Trophoblast cell (in vitro differentiated cells and primary cell): ENCODE measurements around the gene PDGFRB.

Experiments
- DNase-seq, 2 donors: peaks; one replicate each; pipeline ENCODE4 v3.0.0-alpha.2; 2016
- H2AFZ ChIP-seq: 2 replicates; pipeline ENCODE4 v1.6.1; 2013; ENCODE audit warnings: low read length, moderate library complexity, mild to moderate bottlenecking; ENCODE audit not compliant: insufficient read depth, poor library complexity
- H2AK5ac ChIP-seq: 2 replicates; pipeline ENCODE4 v1.6.1; 2013; ENCODE audit warnings: mild to moderate bottlenecking, low read length
- H2BK120ac ChIP-seq: 2 replicates; pipeline ENCODE4 v1.6.1; 2013; ENCODE audit warnings: low read length, mild to moderate bottlenecking, moderate library complexity; ENCODE audit not compliant: insufficient read depth, poor library complexity
- H2BK12ac ChIP-seq: 2 replicates; pipeline ENCODE4 v1.6.1; 2013; ENCODE audit warnings: mild to moderate bottlenecking, low read length, moderate library complexity
- H2BK5ac ChIP-seq: 2 replicates; pipeline ENCODE4 v1.6.1; 2013; ENCODE audit warnings: low read length, low read depth, moderate library complexity, mild to moderate bottlenecking; ENCODE audit not compliant: poor library complexity
- H3K14ac ChIP-seq: 2 replicates; pipeline ENCODE4 v1.6.1; 2013; ENCODE audit warnings: mild to moderate bottlenecking, low read length
- H3K18ac ChIP-seq: 2 replicates; pipeline ENCODE4 v1.6.1; 2013; ENCODE audit warnings: mild to moderate bottlenecking, low read length
- H3K23ac ChIP-seq: 2 replicates; pipeline ENCODE4 v1.6.1; 2013; ENCODE audit warnings: low read length
- H3K27ac ChIP-seq: 2 replicates; pipeline ENCODE4 v1.5.1; 2013; ENCODE audit warnings: low read depth, mild to moderate bottlenecking, inconsistent platforms, low read length, moderate library complexity
- H3K27me3 ChIP-seq: 2 replicates; pipeline ENCODE4 v1.6.1; 2013; ENCODE audit warnings: inconsistent platforms, mild to moderate bottlenecking, low read length, moderate library complexity; ENCODE audit not compliant: insufficient read depth
- H3K36me3 ChIP-seq, 2 experiments: 1 replicate in 1 of 2; 2 replicates in 1 of 2; pipeline ENCODE4 v1.6.1; 2013; ENCODE audit warnings: low read length in 2 of 2, mild to moderate bottlenecking in 2 of 2, moderate library complexity in 1 of 2; ENCODE audit not compliant: insufficient read depth in 2 of 2, control insufficient read depth in 1 of 2
- H3K4ac ChIP-seq: 2 replicates; pipeline ENCODE4 v1.6.1; 2013; ENCODE audit warnings: low read depth, mild to moderate bottlenecking, low read length, moderate library complexity
- H3K4me1 ChIP-seq, 2 experiments: 1 replicate in 1 of 2; 2 replicates in 1 of 2; pipeline ENCODE4 v1.6.1; 2013; ENCODE audit warnings: low read length in 2 of 2, mild to moderate bottlenecking in 2 of 2, moderate library complexity in 1 of 2; ENCODE audit not compliant: insufficient read depth in 2 of 2, control insufficient read depth in 1 of 2
- H3K4me2 ChIP-seq: 2 replicates; pipeline ENCODE4 v1.6.1; 2013; ENCODE audit warnings: inconsistent platforms, mild to moderate bottlenecking, low read length, moderate library complexity
- H3K4me3 ChIP-seq: 2 replicates; pipeline ENCODE4 v1.5.1; 2013; ENCODE audit warnings: mild to moderate bottlenecking, low read depth, low read length, inconsistent platforms
- H3K79me1 ChIP-seq: one replicate; pipeline ENCODE4 v1.6.1; 2013; ENCODE audit warnings: low read length
- H3K79me2 ChIP-seq: 2 replicates; pipeline ENCODE4 v1.6.1; 2013; ENCODE audit warnings: low read length, mild to moderate bottlenecking; ENCODE audit not compliant: control insufficient read depth, insufficient read depth, poor library complexity
- H3K9ac ChIP-seq: 2 replicates; pipeline ENCODE4 v1.6.1; 2013; ENCODE audit warnings: mild to moderate bottlenecking, low read length
- H3K9me3 ChIP-seq: 2 replicates; pipeline ENCODE4 v1.6.1; 2013; ENCODE audit warnings: low read depth, mild to moderate bottlenecking, control low read depth, inconsistent platforms, low read length; ENCODE audit not compliant: insufficient read depth
- H4K12ac ChIP-seq: 2 replicates; pipeline ENCODE4 v1.6.1; 2013; ENCODE audit warnings: low read depth, mild to moderate bottlenecking, low read length, moderate library complexity
- H4K8ac ChIP-seq: 2 replicates; pipeline ENCODE4 v1.6.1; 2013; ENCODE audit warnings: low read depth, mild to moderate bottlenecking, low read length, moderate library complexity
- H4K91ac ChIP-seq: one replicate; pipeline ENCODE4 v1.6.1; 2013; ENCODE audit warnings: low read depth, mild to moderate bottlenecking, low read length, moderate library complexity
- WGBS: extraction: QIAGEN DNeasy Blood & Tissue Kit; methylation state at CpG from one replicate; pipeline ENCODE4 v1.1.7; 2013; ENCODE audit warnings: missing lambda C conversion rate; ENCODE audit not compliant: insufficient read length, insufficient coverage; ENCODE audit errors: extremely low coverage; 5-methylcytosine and 5-hydroxymethylcytosine counted together

Gene PDGFRB

GRCh38 chr5:150068472-150068871 lies 87.2 kb downstream of the PDGFRB start:
- Histone ChIP-seq H3K4me1 (peaks cover 0 to 5% of the 10 kb centered on the region in 2 experiments), H3K4me2 (no peak overlapping the region), H4K8ac (no peak overlapping the region), H2BK5ac (no peak overlapping the region), H3K9ac (no peak overlapping the region), H3K4ac (no peak overlapping the region), H2AFZ (no peak overlapping the region), H4K12ac (no peak overlapping the region), H3K27ac (no peak overlapping the region), H3K79me2 (no peaks in the 10 kb centered on the region), H3K18ac (no peak overlapping the region), H2BK120ac (no peak overlapping the region), H2AK5ac (no peak overlapping the region), H4K91ac (no peak overlapping the region), H2BK12ac (no peak overlapping the region), H3K23ac (no peak overlapping the region), H3K14ac (no peak overlapping the region), H3K79me1 (no peaks in the 10 kb centered on the region), H3K27me3 (no peaks in the 10 kb centered on the region), H3K9me3 (peaks cover 2% of the 10 kb centered on the region), H3K36me3 (peaks cover 40 to 42% of the 10 kb centered on the region in 2 experiments), H3K4me3 (no peak overlapping the region)
- no CpG with 5 or more reads among the region's 4 CpGs for WGBS
- DNase-seq = no peak

- H3K27ac ChIP-seq = no peak overlapping the region
- H3K18ac ChIP-seq = no peak overlapping the region
- H4K8ac ChIP-seq = no peak overlapping the region
- no peak overlapping the region for H2BK12ac ChIP-seq
- H3K9ac ChIP-seq = no peak overlapping the region
- H3K36me3 ChIP-seq = peaks cover 38 to 39% of the 10 kb centered on the region in 2 experiments
- H3K4me1 ChIP-seq = peaks cover 0 to 5% of the 10 kb centered on the region in 2 experiments
- no peak overlapping the region for H2AK5ac ChIP-seq
- no peak overlapping the region for H2AFZ ChIP-seq
- WGBS = no CpG with 5 or more reads among the region's 6 CpGs
- no peak overlapping the region for H3K14ac ChIP-seq
- no peak overlapping the region for H2BK5ac ChIP-seq
- H3K79me1 ChIP-seq = no peaks in the 10 kb centered on the region
- DNase-seq = no peak
- H4K91ac ChIP-seq = no peak overlapping the region
- H3K79me2 ChIP-seq = no peaks in the 10 kb centered on the region
- no peak overlapping the region for H3K4me3 ChIP-seq
- H4K12ac ChIP-seq = no peak overlapping the region
- peaks cover 2% of the 10 kb centered on the region for H3K9me3 ChIP-seq
- no peaks in the 10 kb centered on the region for H3K27me3 ChIP-seq
- no peak overlapping the region for H3K4me2 ChIP-seq
- no peak overlapping the region for H3K4ac ChIP-seq
- no peak overlapping the region for H2BK120ac ChIP-seq
- no peak overlapping the region for H3K23ac ChIP-seq
Measured at GRCh38 chr5:150068071-150068470, 87.6 kb downstream of the PDGFRB start.

- Histone ChIP-seq H3K9ac (no peak overlapping the region), H3K79me2 (no peaks in the 10 kb centered on the region), H2BK120ac (no peak overlapping the region), H3K14ac (no peak overlapping the region), H2AK5ac (no peak overlapping the region), H3K27me3 (no peaks in the 10 kb centered on the region), H3K23ac (no peak overlapping the region), H3K36me3 (peaks cover 35 to 36% of the 10 kb centered on the region in 2 experiments), H2BK5ac (no peak overlapping the region), H4K8ac (no peak overlapping the region), H4K12ac (no peak overlapping the region), H3K4me1 (peaks cover 0 to 5% of the 10 kb centered on the region in 2 experiments), H2AFZ (no peak overlapping the region), H2BK12ac (no peak overlapping the region), H3K27ac (no peak overlapping the region), H3K79me1 (no peaks in the 10 kb centered on the region), H4K91ac (no peak overlapping the region), H3K4ac (no peak overlapping the region), H3K9me3 (peaks cover 2% of the 10 kb centered on the region), H3K4me2 (no peak overlapping the region), H3K18ac (no peak overlapping the region), H3K4me3 (no peak overlapping the region)
- no peak for DNase-seq
- no CpG with 5 or more reads among the region's 6 CpGs for WGBS
Measured at GRCh38 chr5:150067405-150067960, 88.2 kb downstream of the PDGFRB start.

GRCh38 chr5:150066901-150067396 lies 88.7 kb downstream of the PDGFRB start:
- Histone ChIP-seq H3K27ac (no peak overlapping the region), H2AK5ac (no peak overlapping the region), H3K4ac (no peak overlapping the region), H3K18ac (no peak overlapping the region), H2BK5ac (no peak overlapping the region), H3K36me3 (peaks cover 34 to 36% of the 10 kb centered on the region in 2 experiments), H3K9me3 (peaks cover 2% of the 10 kb centered on the region), H3K79me1 (no peaks in the 10 kb centered on the region), H4K91ac (no peak overlapping the region), H2BK12ac (no peak overlapping the region), H3K4me3 (no peak overlapping the region), H3K27me3 (no peaks in the 10 kb centered on the region), H3K79me2 (no peaks in the 10 kb centered on the region), H3K23ac (no peak overlapping the region), H3K9ac (no peak overlapping the region), H3K4me1 (peaks cover 0 to 5% of the 10 kb centered on the region in 2 experiments), H2BK120ac (no peak overlapping the region), H2AFZ (no peak overlapping the region), H4K12ac (no peak overlapping the region), H3K14ac (no peak overlapping the region), H4K8ac (no peak overlapping the region), H3K4me2 (no peak overlapping the region)
- no peak for DNase-seq
- WGBS = no CpG with 5 or more reads among the region's 2 CpGs
